Activated CD4-positive, alpha-beta T cell treated with anti-CD3 and anti-CD28 coated beads, Interleukin-2, amount 10 ng/mL, durations not matched to agents 7 days and 5 days (primary cell): ENCODE results near the gene KANSL2. TPM values are rescaled to one million over a fixed set of nuclear protein-coding genes. Genes with fewer than 3 reads are reported as not detected.
"Not testable (repeated sequence)": the region's sequence is repeated elsewhere in the genome, so short reads cannot be mapped to it uniquely, and the experiment has no call there.

Source experiments
- CTCF ChIA-PET: fragments of 350-600 bp; sonication (Branson Sonifier 250); formaldehyde crosslinking; loops from one replicate; lab custom pipeline; 2021; ENCODE audit warnings: antibody characterized with exemption; lab: Charles Lee
- POLR2A ChIA-PET: fragments of 350-600 bp; sonication (Branson Sonifier 250); formaldehyde crosslinking; loops from one replicate; lab custom pipeline; 2021; ENCODE audit warnings: antibody characterized with exemption; lab: Charles Lee
- DNase-seq: peaks from one replicate; pipeline ENCODE4 v3.0.0-alpha.2; 2020
- H3K27ac Mint-ChIP-seq: one replicate; pipeline ENCODE4 v1.8.0; 2021; ENCODE audit warnings: mild to moderate bottlenecking, moderate library complexity, mixed read lengths
- H3K27me3 Mint-ChIP-seq: one replicate; pipeline ENCODE4 v1.8.0; 2021; ENCODE audit warnings: mixed read lengths
- H3K36me3 Mint-ChIP-seq: one replicate; pipeline ENCODE4 v1.8.0; 2021; ENCODE audit warnings: low read depth, mixed read lengths
- H3K4me1 Mint-ChIP-seq: one replicate; pipeline ENCODE4 v1.8.0; 2021; ENCODE audit warnings: mixed read lengths
- H3K4me3 Mint-ChIP-seq: one replicate; pipeline ENCODE4 v1.8.0; 2021; ENCODE audit warnings: mild to moderate bottlenecking, moderate library complexity, mixed read lengths
- H3K9me3 Mint-ChIP-seq: one replicate; pipeline ENCODE4 v1.8.0; 2021; ENCODE audit warnings: mixed read lengths
- total RNA-seq, 2 experiments: library from RNA; stranded (reverse); gene quantifications; one replicate each; pipeline ENCODE4 v1.2.3, GENCODE V29; 2021

The KANSL2 gene
- total RNA-seq, 2 experiments from 2014 or later: 44.1 to 44.5 TPM

- H3K27me3 Mint-ChIP-seq: no peaks in the 10 kb centered on the region
- H3K4me1 Mint-ChIP-seq: peaks cover 8% of the 10 kb centered on the region
- ChIA-PET POLR2A (no interaction called here), CTCF (interaction anchor here (1.0 kb wide), 1 partner anchor 22 kb away, joined by 4 read pairs; no protein-coding TSS in a partner anchor)
- H3K9me3 Mint-ChIP-seq: no peaks in the 10 kb centered on the region
- peaks cover 67% of the 10 kb centered on the region for H3K36me3 Mint-ChIP-seq
- DNase-seq: no peak
- H3K27ac Mint-ChIP-seq: no peak overlapping the region
- H3K4me3 Mint-ChIP-seq: no peak overlapping the region
Observed at GRCh38 chr12:48694038-48694437, 12.0 kb upstream of the KANSL2 start.

GRCh38 chr12:48693572-48693971 lies 11.5 kb upstream of the KANSL2 start:
- Mint-ChIP-seq H3K4me1 (peaks cover 12% of the 10 kb centered on the region), H3K9me3 (no peaks in the 10 kb centered on the region), H3K4me3 (no peak overlapping the region), H3K27ac (no peak overlapping the region), H3K36me3 (peaks cover 72% of the 10 kb centered on the region), H3K27me3 (no peaks in the 10 kb centered on the region)
- CTCF ChIA-PET: interaction anchor here (1.0 kb wide), 1 partner anchor 21 kb away, joined by 4 read pairs; no protein-coding TSS in a partner anchor
- POLR2A ChIA-PET: no interaction called here
- no peak for DNase-seq

DNA sequence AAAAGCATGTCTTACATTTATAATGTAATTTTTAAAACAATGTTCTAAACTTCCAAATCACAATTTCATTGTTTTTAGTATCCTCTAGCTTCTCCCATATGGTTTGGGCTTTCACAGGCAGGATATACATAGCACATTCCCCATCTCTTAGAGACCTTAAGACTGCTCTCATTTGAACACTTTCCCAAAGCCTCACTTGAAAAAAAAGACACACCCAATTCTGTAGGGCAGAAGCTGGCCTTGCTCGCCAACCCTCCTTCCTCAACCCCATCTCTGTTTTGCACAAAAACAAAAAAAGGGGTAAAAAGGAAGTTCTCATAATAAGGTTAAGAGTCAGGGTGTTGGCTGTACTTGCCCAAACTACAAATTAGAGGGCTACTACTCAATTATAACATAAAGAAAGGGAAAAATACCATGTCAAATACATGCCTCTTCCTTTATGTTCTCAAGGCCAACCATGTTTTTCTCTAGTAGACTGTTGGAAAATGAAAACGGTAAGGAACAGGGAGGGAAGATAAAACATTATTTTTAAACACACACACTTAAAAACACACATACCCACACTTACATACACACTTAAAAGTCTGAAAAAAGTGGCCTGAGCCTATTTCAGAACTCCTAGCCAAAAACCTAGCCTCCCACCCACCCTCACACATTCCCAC lies 9.9 kb upstream of the KANSL2 start:
- Mint-ChIP-seq H3K9me3 (no peaks in the 10 kb centered on the region), H3K27ac (no peak overlapping the region), H3K4me1 (peaks cover 14% of the 10 kb centered on the region), H3K4me3 (no peak overlapping the region), H3K27me3 (no peaks in the 10 kb centered on the region), H3K36me3 (peaks cover 74% of the 10 kb centered on the region)
- ChIA-PET CTCF (interaction anchor here (1.4 to 1.9 kb wide), 4 partner anchors 9 to 74 kb away, joined by 3 to 7 read pairs (median 4); partner anchors contain the start of gene KANSL2), POLR2A (no interaction called here)
- no peak for DNase-seq

- POLR2A ChIA-PET: no interaction called here
- Mint-ChIP-seq H3K27ac (no peak overlapping the region), H3K4me1 (peaks cover 16% of the 10 kb centered on the region), H3K27me3 (no peaks in the 10 kb centered on the region), H3K9me3 (no peaks in the 10 kb centered on the region), H3K36me3 (peaks cover 73% of the 10 kb centered on the region), H3K4me3 (no peak overlapping the region)
- CTCF ChIA-PET: interaction anchor here (1.4 to 1.9 kb wide), 3 partner anchors 8 to 73 kb away, joined by 3 to 7 read pairs (median 5); partner anchors contain the start of gene KANSL2
- no peak for DNase-seq
Observed at GRCh38 chr12:48690990-48691389, 9.0 kb upstream of the KANSL2 start.

DNA sequence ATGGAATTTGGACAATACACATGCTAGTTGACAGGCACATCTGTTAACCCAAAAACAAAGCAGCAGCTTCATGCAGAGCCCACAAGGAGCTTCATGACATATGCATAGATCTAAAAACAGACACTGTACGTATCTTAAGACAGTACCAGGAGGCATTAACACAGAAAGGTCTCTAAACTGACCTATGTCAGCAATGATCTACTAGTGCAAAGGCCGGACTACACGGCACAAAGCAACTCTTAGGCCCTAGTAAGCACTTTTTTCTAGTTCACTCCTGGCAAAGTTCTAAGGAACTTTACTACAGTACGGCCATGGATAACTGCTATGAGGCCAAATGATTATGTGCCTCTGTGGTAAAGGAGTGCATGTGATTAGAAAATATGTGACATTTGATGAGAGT lies 8.4 kb upstream of the KANSL2 start:
- Mint-ChIP-seq H3K4me3 (no peak overlapping the region), H3K36me3 (peaks cover 69% of the 10 kb centered on the region), H3K9me3 (no peaks in the 10 kb centered on the region), H3K27me3 (no peaks in the 10 kb centered on the region), H3K4me1 (peaks cover 16% of the 10 kb centered on the region), H3K27ac (no peak overlapping the region)
- ChIA-PET CTCF (interaction anchor here (1.4 to 1.9 kb wide), 2 partner anchors 8 to 13 kb away, joined by 5 to 7 read pairs; partner anchors contain the start of gene KANSL2), POLR2A (no interaction called here)
- no peak for DNase-seq

DNA sequence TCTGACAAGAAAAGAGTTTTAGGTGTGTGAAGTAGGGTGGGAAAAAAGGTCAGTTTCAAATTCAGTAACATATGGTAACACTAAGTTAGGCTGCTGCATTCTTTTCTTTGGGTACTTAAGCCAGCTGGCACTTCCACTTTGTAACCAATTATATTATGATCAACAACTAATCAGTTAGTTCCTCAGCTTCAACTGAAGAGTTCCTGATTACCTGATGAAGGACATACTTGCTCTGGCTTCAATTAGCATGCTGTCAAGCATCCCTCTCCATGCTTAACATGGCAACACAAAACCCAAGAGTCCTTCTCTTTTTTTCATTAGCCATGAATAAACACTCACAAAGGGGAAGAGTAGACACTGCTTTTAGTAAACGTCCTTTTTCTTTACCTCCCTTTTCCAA lies 6.8 kb upstream of the KANSL2 start:
- Mint-ChIP-seq H3K4me3 (no peak overlapping the region), H3K27me3 (no peaks in the 10 kb centered on the region), H3K9me3 (no peaks in the 10 kb centered on the region), H3K4me1 (peaks cover 16% of the 10 kb centered on the region), H3K27ac (no peak overlapping the region), H3K36me3 (peaks cover 54% of the 10 kb centered on the region)
- ChIA-PET CTCF (interaction anchor here (1.1 kb wide), 1 partner anchor 17 kb away, joined by 3 read pairs; no protein-coding TSS in a partner anchor), POLR2A (no interaction called here)
- DNase-seq: no peak

- Mint-ChIP-seq H3K27ac (no peak overlapping the region), H3K4me1 (peaks cover 18% of the 10 kb centered on the region), H3K9me3 (no peaks in the 10 kb centered on the region), H3K27me3 (no peaks in the 10 kb centered on the region), H3K4me3 (no peak overlapping the region), H3K36me3 (peaks cover 43% of the 10 kb centered on the region)
- POLR2A ChIA-PET: no interaction called here
- DNase-seq: no peak
- CTCF ChIA-PET: no interaction called here
Observed at GRCh38 chr12:48687592-48687991, 5.6 kb upstream of the KANSL2 start.

- H3K27ac Mint-ChIP-seq: no peak overlapping the region
- H3K36me3 Mint-ChIP-seq: peaks cover 37% of the 10 kb centered on the region
- no peak for DNase-seq
- no peaks in the 10 kb centered on the region for H3K27me3 Mint-ChIP-seq
- H3K4me3 Mint-ChIP-seq: no peak overlapping the region
- POLR2A ChIA-PET: no interaction called here
- H3K9me3 Mint-ChIP-seq: no peaks in the 10 kb centered on the region
- CTCF ChIA-PET: no interaction called here
- H3K4me1 Mint-ChIP-seq: peaks cover 17% of the 10 kb centered on the region
Observed at GRCh38 chr12:48686615-48687334, 4.7 kb upstream of the KANSL2 start.

DNA sequence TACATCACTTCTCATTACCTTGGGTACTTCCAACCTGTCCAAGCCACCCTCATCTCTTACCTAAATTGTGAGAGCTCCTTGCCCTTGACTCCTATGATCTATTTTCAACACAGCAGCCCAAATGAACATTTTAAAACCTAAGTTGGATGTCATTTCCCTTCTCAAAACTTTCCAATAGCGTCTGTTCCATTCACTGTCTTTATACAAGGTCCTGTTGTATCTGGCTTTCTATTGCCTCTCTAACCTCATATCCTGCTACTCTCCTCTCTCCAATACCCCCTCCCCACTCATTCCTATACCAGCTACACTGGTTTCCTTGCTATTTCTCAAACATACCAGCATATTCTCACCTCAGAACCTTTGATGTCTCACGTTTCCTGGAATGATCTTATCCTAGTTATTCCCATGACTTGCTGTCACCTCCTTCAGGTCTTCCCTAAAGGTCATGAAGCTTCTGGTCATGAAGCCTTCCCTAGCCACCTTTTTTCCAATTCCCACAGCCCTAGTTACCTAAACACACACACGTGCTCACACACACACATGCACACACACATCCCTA lies 4.1 kb upstream of the KANSL2 start:
- Mint-ChIP-seq H3K4me1 (peaks cover 17% of the 10 kb centered on the region), H3K9me3 (no peaks in the 10 kb centered on the region), H3K4me3 (no peak overlapping the region), H3K27me3 (no peaks in the 10 kb centered on the region), H3K27ac (no peak overlapping the region), H3K36me3 (peaks cover 40% of the 10 kb centered on the region)
- CTCF ChIA-PET: interaction anchor here (0.6 to 1.7 kb wide), 2 partner anchors 12 to 189 kb away, joined by 3 read pairs; no protein-coding TSS in a partner anchor
- POLR2A ChIA-PET: no interaction called here
- no peak for DNase-seq

GRCh38 chr12:48683534-48683933 lies 1.5 kb upstream of the KANSL2 start:
- Mint-ChIP-seq H3K9me3 (no peaks in the 10 kb centered on the region), H3K36me3 (peaks cover 41% of the 10 kb centered on the region), H3K27me3 (no peaks in the 10 kb centered on the region), H3K27ac (no peak overlapping the region), H3K4me1 (peaks cover 31% of the 10 kb centered on the region), H3K4me3 (peak overlapping the region; percentile 92)
- CTCF ChIA-PET: interaction anchor here (0.7 to 1.6 kb wide), 4 partner anchors 77 to 1432 kb away, joined by 3 to 5 read pairs (median 4); no protein-coding TSS in a partner anchor
- POLR2A ChIA-PET: no interaction called here
- DNase-seq: no peak

DNA sequence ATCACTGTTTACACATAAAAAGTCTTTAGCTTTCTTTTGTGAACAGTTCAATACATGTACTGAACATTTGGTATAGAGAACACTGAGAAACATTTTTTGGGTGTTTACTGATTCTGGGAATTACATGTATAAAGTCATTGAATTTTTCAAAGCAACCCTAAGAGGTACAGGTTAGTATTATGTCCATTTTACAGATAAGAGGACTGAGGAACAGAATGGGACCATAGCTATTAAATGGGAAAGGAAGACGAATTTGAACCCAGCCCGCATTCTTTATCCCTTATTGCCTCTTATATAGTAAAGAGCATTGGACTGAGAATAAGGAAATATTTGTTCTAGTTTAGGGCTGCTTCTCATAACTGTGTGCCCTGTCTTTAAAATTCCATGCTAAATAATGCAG lies 889 bp upstream of the KANSL2 start:
- peaks cover 35% of the 10 kb centered on the region for H3K4me1 Mint-ChIP-seq
- H3K27ac Mint-ChIP-seq: no peak overlapping the region
- no peak for DNase-seq
- no peaks in the 10 kb centered on the region for H3K9me3 Mint-ChIP-seq
- peaks cover 42% of the 10 kb centered on the region for H3K36me3 Mint-ChIP-seq
- ChIA-PET CTCF (interaction anchor here (0.8 to 1.6 kb wide), 7 partner anchors 8 to 140 kb away, joined by 3 to 10 read pairs (median 3); no protein-coding TSS in a partner anchor), POLR2A (no interaction called here)
- H3K4me3 Mint-ChIP-seq: peak overlapping the region; percentile 92
- H3K27me3 Mint-ChIP-seq: no peaks in the 10 kb centered on the region

DNA sequence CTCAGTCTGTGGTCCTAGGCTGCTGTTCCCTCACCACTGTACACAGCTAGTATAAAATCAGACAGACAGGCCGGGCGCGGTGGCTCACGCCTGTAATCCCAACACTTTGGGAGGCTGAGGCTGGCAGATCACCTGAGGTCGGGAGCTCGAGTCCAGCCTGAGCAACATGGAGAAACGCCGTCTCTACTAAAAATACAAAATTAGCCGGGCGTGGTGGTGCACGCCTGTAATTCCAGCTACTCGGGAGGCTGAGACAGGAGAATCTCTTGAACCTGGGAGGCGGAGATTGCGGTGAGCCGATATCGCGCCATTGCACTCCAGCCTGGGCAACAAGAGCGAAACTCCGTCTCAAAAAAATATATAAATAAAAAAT lies 481 bp upstream of the KANSL2 start:
- H3K4me1 Mint-ChIP-seq: peaks cover 38% of the 10 kb centered on the region
- POLR2A ChIA-PET, DNase-seq, H3K9me3 Mint-ChIP-seq, H3K27me3 Mint-ChIP-seq: not testable (repeated sequence)
- peak overlapping the region; percentile 92 for H3K4me3 Mint-ChIP-seq
- CTCF ChIA-PET: interaction anchor here (0.8 to 1.6 kb wide), 6 partner anchors 9 to 140 kb away, joined by 3 to 10 read pairs (median 4); no protein-coding TSS in a partner anchor
- peak overlapping the region; percentile 98 for H3K27ac Mint-ChIP-seq
- H3K36me3 Mint-ChIP-seq: peaks cover 42% of the 10 kb centered on the region

GRCh38 chr12:48681399-48681709 lies 684 bp downstream of the KANSL2 start:
- Mint-ChIP-seq H3K4me1 (peaks cover 41% of the 10 kb centered on the region), H3K4me3 (peak overlapping the region; percentile 92), H3K36me3 (peaks cover 45% of the 10 kb centered on the region), H3K27me3 (no peaks in the 10 kb centered on the region), H3K27ac (peak overlapping the region; percentile 98), H3K9me3 (no peaks in the 10 kb centered on the region)
- DNase-seq: no peak
- CTCF ChIA-PET: interaction anchor here (0.6 to 1.6 kb wide), 2 partner anchors 9 to 27 kb away, joined by 4 to 10 read pairs; no protein-coding TSS in a partner anchor
- POLR2A ChIA-PET: no interaction called here
